ENCODE results near the gene ALLC.

Gene ALLC

DNA sequence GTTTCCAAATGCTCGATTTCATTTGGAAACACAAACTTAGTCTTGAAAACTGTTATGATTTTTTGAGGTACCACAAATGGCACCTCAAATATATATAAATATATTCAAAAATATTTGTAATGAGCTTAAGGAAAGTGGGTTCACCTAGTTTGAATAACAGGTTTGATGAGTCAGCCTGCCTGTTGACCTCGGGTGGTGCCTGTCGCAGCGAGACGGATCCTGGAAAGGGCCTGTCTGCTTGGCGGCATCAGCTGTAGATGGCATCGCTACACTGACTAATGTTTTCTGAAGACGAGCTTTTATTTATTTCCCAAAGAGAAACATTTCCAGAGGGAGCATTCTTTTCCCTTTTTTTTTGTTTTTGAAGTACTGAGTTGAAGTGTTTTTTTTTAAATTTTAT, 6.9 kb downstream of the ALLC start:
- no peaks in the 10 kb centered on the region for H3K36me3 ChIP-seq (ENCODE audit: insufficient read depth, low read depth, low read length)
- no peak overlapping the region for H3K4me3 ChIP-seq (ENCODE audit: low read length)
- no peaks in the 10 kb centered on the region for H3K27me3 ChIP-seq (ENCODE audit: insufficient read depth, low read length)
- no peak overlapping the region for H3K27ac ChIP-seq (ENCODE audit: low read length)
- no peaks in the 10 kb centered on the region for H3K9me3 ChIP-seq (ENCODE audit: insufficient read depth, low read depth, low read length)
- H3K4me1 ChIP-seq (ENCODE audit: insufficient read depth, low read length), result no peaks in the 10 kb centered on the region
- H3K9ac ChIP-seq (ENCODE audit: low read depth, low read length), result no peak overlapping the region

DNA sequence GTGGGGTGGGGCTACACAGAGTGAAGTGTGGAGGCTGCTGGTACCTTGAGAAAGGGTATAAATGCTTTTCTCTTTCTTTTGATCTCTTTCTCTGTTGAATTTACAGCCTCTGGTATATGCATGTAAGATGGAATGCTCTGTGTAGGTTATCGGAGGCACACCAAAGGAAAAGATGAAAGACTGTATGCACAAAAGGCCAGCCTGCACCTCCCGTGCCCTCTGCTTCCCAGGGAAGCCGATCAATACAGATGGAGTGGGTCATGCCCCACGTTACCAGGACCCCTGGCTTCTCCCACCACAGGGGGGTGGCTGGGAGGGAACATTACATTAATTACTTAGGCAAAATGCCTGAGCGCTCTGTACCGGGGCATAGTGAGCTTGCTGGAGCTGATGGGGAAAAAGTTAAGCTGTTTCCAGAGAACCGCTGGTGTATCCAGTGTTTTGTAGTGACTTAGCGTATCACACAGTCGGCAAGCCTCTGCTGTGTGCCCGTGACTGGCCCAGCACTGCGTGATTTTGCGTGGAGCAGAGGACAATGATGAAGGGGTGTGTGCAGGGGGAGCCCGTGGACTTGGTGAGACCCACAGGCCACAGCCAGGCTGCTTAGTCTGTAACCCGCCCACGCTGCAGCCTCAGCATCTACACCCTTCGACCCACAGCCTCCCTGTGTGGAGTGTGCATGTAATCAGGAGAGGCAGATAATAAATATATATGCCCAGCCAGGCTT, 8.0 kb downstream of the ALLC start:
- H3K9me3 ChIP-seq (ENCODE audit: insufficient read depth, low read depth, low read length), result no peaks in the 10 kb centered on the region
- H3K4me1 ChIP-seq (ENCODE audit: insufficient read depth, low read length), result no peaks in the 10 kb centered on the region
- no peak overlapping the region for H3K27ac ChIP-seq (ENCODE audit: low read length)
- H3K4me3 ChIP-seq (ENCODE audit: low read length), result no peak overlapping the region
- H3K36me3 ChIP-seq (ENCODE audit: insufficient read depth, low read depth, low read length), result no peaks in the 10 kb centered on the region
- no peaks in the 10 kb centered on the region for H3K27me3 ChIP-seq (ENCODE audit: insufficient read depth, low read length)
- H3K9ac ChIP-seq (ENCODE audit: low read depth, low read length), result no peak overlapping the region

DNA sequence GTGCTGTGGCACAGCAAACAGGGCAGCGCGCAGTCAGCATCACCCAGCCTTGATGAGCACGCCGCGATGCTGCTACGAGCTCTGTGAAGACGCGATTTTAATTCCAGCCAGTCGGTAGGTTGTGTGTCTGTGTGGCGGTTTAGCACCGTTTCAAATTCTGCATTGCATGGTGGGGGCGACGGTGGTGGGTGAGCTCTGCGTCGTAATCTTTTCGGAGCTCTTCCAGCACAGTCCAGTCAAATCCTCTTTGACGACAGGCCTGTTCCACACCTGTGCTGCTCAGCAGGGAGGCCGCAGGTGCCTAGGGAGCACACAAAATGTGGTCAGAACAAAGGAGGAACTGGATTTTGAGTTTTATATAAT, 8.6 kb downstream of the ALLC start:
- no peaks in the 10 kb centered on the region for H3K9me3 ChIP-seq (ENCODE audit: insufficient read depth, low read depth, low read length)
- no peaks in the 10 kb centered on the region for H3K36me3 ChIP-seq (ENCODE audit: insufficient read depth, low read depth, low read length)
- no peak overlapping the region for H3K9ac ChIP-seq (ENCODE audit: low read depth, low read length)
- no peaks in the 10 kb centered on the region for H3K27me3 ChIP-seq (ENCODE audit: insufficient read depth, low read length)
- H3K27ac ChIP-seq (ENCODE audit: low read length), result no peak overlapping the region
- H3K4me3 ChIP-seq (ENCODE audit: low read length), result no peak overlapping the region
- no peaks in the 10 kb centered on the region for H3K4me1 ChIP-seq (ENCODE audit: insufficient read depth, low read length)

DNA sequence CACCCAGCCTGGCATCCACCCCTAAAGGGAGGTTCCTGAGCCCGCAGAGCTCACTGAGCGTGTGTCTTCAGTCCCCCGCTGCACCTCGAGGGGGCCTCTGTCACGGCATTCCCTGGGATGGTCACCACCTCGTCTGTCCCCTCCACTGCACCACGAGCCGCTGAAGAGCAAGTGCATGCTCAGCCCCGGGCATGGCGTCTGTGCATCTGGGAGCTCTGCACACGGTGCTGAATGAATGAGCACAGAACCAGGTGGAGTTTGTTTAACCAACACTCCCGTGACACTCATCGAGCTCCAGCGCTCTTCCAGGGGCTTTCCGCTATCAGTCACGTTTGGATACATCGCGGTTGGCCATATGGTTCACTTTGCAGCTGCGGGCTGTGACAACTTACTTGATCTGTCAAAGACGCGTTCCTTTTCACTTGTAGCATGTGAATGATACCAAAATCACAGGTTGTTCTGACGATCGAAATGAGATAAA, 9.2 kb downstream of the ALLC start:
- no peak overlapping the region for H3K4me3 ChIP-seq (ENCODE audit: low read length)
- no peaks in the 10 kb centered on the region for H3K27me3 ChIP-seq (ENCODE audit: insufficient read depth, low read length)
- H3K27ac ChIP-seq (ENCODE audit: low read length), result no peak overlapping the region
- no peaks in the 10 kb centered on the region for H3K4me1 ChIP-seq (ENCODE audit: insufficient read depth, low read length)
- no peak overlapping the region for H3K9ac ChIP-seq (ENCODE audit: low read depth, low read length)
- H3K9me3 ChIP-seq (ENCODE audit: insufficient read depth, low read depth, low read length), result no peaks in the 10 kb centered on the region
- H3K36me3 ChIP-seq (ENCODE audit: insufficient read depth, low read depth, low read length), result no peaks in the 10 kb centered on the region

DNA sequence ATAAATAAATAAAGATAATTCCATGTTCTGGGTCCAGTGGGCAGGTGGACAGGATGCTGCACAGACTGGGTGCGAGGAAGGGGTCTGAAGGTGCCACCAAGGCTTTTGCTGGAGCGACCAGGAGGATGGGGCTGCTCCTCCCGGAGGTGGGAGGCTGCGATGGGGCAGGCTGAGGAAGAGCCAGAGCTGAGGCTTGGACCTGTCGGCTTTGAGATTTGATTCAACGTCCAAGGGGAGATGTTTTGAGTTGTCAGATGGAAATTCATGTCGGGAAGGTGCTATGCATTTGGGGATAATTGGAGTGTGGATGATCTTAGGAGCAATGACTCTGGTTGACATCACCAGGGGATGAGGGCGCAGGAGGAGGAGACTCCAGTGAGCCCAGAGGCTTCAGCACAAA, 11.7 kb downstream of the ALLC start:
- Histone ChIP-seq H3K9me3 (ENCODE audit: insufficient read depth, low read depth, low read length) (no peaks in the 10 kb centered on the region), H3K36me3 (ENCODE audit: insufficient read depth, low read depth, low read length) (no peaks in the 10 kb centered on the region), H3K4me1 (ENCODE audit: insufficient read depth, low read length) (no peaks in the 10 kb centered on the region), H3K9ac (ENCODE audit: low read depth, low read length) (no peak overlapping the region), H3K27ac (ENCODE audit: low read length) (no peak overlapping the region), H3K27me3 (ENCODE audit: insufficient read depth, low read length) (no peaks in the 10 kb centered on the region), H3K4me3 (ENCODE audit: low read length) (no peak overlapping the region)

DNA sequence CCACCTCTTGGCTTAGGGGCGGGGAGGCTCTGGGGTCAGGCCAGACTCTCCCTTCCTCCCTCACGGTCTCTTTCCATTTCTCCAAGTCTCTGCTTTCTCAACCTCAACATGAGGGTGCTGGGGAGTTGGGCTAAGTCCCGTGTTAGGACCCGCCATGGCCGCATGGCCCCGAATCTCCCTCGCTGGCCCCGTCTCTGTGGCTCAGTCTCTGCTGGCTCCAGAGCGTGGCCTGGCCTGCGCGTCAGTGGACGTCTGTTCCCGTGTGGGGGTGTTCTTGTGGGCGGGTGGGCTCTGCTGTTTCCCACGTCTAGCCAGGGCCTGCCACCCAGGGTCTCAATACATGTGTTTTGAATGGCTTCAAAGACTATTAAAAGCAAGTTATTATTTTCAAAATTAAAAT, 12.4 kb downstream of the ALLC start:
- no peaks in the 10 kb centered on the region for H3K4me1 ChIP-seq (ENCODE audit: insufficient read depth, low read length)
- H3K27me3 ChIP-seq (ENCODE audit: insufficient read depth, low read length), result no peaks in the 10 kb centered on the region
- no peak overlapping the region for H3K4me3 ChIP-seq (ENCODE audit: low read length)
- no peak overlapping the region for H3K9ac ChIP-seq (ENCODE audit: low read depth, low read length)
- no peaks in the 10 kb centered on the region for H3K9me3 ChIP-seq (ENCODE audit: insufficient read depth, low read depth, low read length)
- no peaks in the 10 kb centered on the region for H3K36me3 ChIP-seq (ENCODE audit: insufficient read depth, low read depth, low read length)
- H3K27ac ChIP-seq (ENCODE audit: low read length), result no peak overlapping the region

DNA sequence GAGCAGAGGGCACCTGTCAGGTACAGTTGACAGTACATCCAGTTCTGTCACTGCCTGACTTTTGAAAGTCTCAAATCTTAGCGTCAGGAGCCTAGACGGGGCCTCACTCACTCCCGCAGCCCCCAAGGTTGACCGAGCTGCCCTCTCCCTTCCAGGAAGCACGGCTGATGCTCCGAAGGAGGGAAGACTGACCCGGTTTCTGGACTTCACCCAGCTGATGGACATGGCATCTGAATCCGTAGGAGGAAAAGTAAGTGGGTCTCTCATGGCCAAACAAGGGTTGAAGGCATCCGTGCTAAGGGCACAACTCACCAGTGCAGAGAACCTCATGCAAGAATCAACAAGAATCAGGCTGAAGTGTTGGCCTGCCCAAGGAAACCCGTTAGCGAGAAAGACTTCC, 12.9 kb downstream of the ALLC start:
- H3K27ac ChIP-seq (ENCODE audit: low read length), result no peak overlapping the region
- no peaks in the 10 kb centered on the region for H3K27me3 ChIP-seq (ENCODE audit: insufficient read depth, low read length)
- no peaks in the 10 kb centered on the region for H3K36me3 ChIP-seq (ENCODE audit: insufficient read depth, low read depth, low read length)
- H3K9ac ChIP-seq (ENCODE audit: low read depth, low read length), result no peak overlapping the region
- H3K9me3 ChIP-seq (ENCODE audit: insufficient read depth, low read depth, low read length), result no peaks in the 10 kb centered on the region
- no peak overlapping the region for H3K4me3 ChIP-seq (ENCODE audit: low read length)
- no peaks in the 10 kb centered on the region for H3K4me1 ChIP-seq (ENCODE audit: insufficient read depth, low read length)

DNA sequence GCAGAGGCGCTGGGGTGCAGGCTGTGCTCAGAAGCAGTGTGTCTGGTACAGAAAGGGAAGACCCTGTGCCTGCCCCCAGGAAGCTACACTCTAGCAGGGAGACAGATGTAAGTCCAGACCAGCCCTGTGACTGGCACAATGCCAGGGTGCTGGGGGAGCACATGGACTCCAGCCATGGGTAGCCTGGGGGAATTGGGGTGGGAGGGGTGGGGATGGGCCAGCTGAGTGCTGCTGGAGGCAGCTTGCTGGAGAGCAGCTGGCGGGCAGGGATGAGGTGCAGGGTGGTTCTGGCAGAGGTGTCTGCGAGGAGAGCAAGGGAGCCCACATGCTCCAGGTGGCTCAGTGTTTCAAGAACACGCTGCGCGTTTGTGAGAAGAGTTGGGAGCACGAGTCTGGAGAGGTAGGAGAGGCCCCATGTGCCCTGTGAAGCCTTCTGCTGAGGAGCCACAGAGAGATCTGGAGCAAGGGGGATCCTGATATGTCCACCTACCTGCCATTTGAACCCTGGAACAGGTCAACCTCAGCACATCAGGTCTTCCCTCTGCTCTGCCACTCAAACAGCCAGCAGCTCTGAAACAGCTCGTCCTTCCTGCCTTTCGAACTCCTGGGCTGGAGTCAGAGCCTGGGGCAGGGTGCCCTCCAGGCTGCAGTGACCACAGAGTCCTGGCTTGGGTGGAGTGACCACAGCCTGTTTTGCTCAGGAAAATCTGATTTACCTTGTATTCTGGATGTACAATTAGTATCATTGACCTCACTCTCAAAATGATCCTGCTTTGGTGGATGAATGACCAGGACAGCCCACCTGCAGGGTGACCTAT, 15.1 kb downstream of the ALLC start:
- no peak overlapping the region for H3K27ac ChIP-seq (ENCODE audit: low read length)
- H3K9ac ChIP-seq (ENCODE audit: low read depth, low read length), result no peak overlapping the region
- H3K27me3 ChIP-seq (ENCODE audit: insufficient read depth, low read length), result no peaks in the 10 kb centered on the region
- no peaks in the 10 kb centered on the region for H3K9me3 ChIP-seq (ENCODE audit: insufficient read depth, low read depth, low read length)
- H3K4me1 ChIP-seq (ENCODE audit: insufficient read depth, low read length), result no peaks in the 10 kb centered on the region
- no peaks in the 10 kb centered on the region for H3K36me3 ChIP-seq (ENCODE audit: insufficient read depth, low read depth, low read length)
- no peak overlapping the region for H3K4me3 ChIP-seq (ENCODE audit: low read length)

DNA sequence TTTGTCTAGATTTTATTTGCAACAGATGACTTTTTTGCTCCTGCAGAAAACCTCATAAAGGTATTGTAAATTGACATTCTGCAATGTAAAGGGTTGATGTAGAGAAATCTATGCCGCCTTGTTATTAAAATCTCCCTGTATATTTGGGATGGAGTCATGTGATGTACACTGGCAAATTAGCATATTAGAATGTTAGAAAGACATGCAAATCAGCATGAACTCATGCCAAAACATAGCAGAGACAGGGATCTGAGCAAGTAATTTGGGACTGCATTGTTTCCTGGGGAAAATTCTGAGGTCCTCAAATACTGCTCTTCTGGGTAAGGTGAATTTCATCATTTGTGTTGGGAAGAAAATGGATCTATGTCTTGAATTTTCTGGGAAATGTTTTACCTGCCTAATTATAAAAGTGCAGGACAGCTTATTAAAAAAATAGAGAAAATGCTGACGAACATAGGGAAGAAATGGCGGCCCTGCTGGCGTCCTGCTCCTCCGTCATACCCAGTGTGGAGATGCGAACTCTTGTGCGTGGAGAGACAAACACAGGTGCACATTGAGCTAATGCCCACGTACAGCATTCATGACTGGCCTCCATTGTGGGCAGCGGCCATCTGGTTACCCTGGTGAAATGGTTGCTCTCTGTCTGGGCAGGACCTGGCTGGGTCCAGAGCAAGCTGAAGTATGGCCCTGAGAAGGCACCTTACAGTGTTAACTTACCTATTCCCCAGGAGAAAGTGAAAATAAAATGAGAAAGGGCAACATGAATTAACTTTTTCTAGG, 16.3 kb downstream of the ALLC start:
- Histone ChIP-seq H3K4me3 (ENCODE audit: low read length) (no peak overlapping the region), H3K27me3 (ENCODE audit: insufficient read depth, low read length) (no peaks in the 10 kb centered on the region; the same call in 1 of the 2 replicates), H3K4me1 (ENCODE audit: insufficient read depth, low read length) (no peaks in the 10 kb centered on the region), H3K9ac (ENCODE audit: low read depth, low read length) (no peak overlapping the region), H3K27ac (ENCODE audit: low read length) (no peak overlapping the region), H3K36me3 (ENCODE audit: insufficient read depth, low read depth, low read length) (no peaks in the 10 kb centered on the region), H3K9me3 (ENCODE audit: insufficient read depth, low read depth, low read length) (no peaks in the 10 kb centered on the region)

DNA sequence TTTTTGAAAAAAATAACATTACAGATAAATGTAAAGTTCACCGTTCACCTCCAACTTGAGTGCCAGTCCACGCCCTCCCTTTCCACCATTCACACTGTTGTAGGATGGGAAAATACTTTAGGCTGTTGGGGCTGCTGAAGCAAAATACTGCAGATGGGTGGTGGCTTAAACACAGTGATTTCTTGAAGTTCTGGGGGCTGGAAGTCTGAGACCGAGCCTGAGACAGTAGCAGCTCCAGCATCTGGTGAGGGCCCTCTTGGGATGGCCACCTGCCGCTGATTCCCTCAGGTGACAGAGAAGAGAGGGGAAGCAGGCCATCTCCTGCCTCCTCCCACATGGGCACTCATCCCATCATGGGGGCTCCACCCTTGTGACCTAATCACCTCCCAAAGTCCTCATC, 17.7 kb downstream of the ALLC start:
- H3K27me3 ChIP-seq (ENCODE audit: insufficient read depth, low read length), result no peaks in the 10 kb centered on the region; the same call in 1 of the 2 replicates
- H3K36me3 ChIP-seq (ENCODE audit: insufficient read depth, low read depth, low read length), result no peaks in the 10 kb centered on the region
- H3K4me3 ChIP-seq (ENCODE audit: low read length), result no peak overlapping the region
- H3K9me3 ChIP-seq (ENCODE audit: insufficient read depth, low read depth, low read length), result no peaks in the 10 kb centered on the region
- no peak overlapping the region for H3K27ac ChIP-seq (ENCODE audit: low read length)
- H3K9ac ChIP-seq (ENCODE audit: low read depth, low read length), result no peak overlapping the region
- no peaks in the 10 kb centered on the region for H3K4me1 ChIP-seq (ENCODE audit: insufficient read depth, low read length)

DNA sequence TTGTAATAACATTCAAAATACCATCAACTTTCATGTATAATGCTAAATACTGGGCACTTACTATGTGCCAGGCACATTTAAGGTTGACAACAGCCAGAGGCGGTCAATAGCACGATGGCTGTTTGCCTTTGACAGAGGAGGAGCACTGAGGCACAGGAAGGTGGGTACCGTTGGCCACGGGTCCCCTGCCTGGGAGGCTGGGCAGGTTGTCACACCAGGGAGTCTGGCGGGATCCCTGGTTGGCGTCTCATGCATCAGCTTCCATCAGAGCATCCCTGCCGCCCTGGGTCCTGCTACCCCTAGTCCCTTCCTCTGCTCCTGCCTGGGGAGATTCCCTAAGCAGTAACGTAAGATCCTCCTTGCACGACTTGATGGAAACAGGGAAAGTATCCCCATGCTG, 19.4 kb downstream of the ALLC start:
- Histone ChIP-seq H3K4me1 (ENCODE audit: insufficient read depth, low read length) (no peaks in the 10 kb centered on the region), H3K9me3 (ENCODE audit: insufficient read depth, low read depth, low read length) (no peaks in the 10 kb centered on the region), H3K27me3 (ENCODE audit: insufficient read depth, low read length) (no peaks in the 10 kb centered on the region; the same call in 1 of the 2 replicates), H3K4me3 (ENCODE audit: low read length) (no peak overlapping the region), H3K36me3 (ENCODE audit: insufficient read depth, low read depth, low read length) (no peaks in the 10 kb centered on the region), H3K9ac (ENCODE audit: low read depth, low read length) (no peak overlapping the region), H3K27ac (ENCODE audit: low read length) (no peak overlapping the region)

Measured in iPS-20b (cell line).